Lower leg skin (tissue), 3 donors: ENCODE results near the gene DIS3L2.

Experiments
- POLR2A ChIP-seq, 2 donors: fragments of 450-650 bp; IDR thresholded peaks; one replicate each; pipeline ENCODE4 v1.6.1; 2016 to 2017; ENCODE audit warnings: antibody characterized with exemption in 2 of 2, mild to moderate bottlenecking in 1 of 2, moderate library complexity in 1 of 2
- TF ChIP-seq, protein P1 (sequence below), 3 donors: fragments of 450-650 bp; IDR thresholded peaks; one replicate each; pipeline ENCODE4 v1.5.1; 2016; ENCODE audit warnings: antibody characterized with exemption in 3 of 3, mild to moderate bottlenecking in 3 of 3, moderate library complexity in 2 of 3

DNA sequence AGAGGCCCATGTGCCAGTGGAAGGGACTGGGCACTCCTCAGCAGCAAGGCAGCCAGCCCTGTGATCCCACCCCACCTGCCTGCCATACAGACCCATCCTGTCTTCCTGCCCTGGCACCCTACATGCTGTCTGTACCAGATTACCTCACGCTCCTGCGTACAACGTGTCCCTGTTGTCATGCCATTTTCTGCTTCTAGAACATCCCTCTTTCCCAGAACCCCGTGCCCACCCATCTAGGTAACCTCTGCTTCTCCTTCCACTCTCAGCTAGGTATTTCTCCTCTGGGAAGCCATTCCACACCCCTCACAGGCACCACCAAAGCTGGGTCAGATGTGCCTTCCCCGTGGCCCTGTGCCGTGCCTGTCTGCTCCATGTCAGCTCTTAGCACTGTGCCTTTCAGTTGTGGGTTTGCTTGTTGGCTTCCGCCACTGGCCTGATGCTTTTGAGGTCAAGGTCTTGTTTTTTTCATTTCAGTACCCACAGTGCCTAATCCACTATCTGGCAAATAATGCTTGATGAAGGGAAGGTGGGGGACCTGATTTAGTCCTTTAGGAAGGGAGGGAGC is 345.3 kb downstream of the DIS3L2 start:
- TF ChIP-seq, protein P1, sequence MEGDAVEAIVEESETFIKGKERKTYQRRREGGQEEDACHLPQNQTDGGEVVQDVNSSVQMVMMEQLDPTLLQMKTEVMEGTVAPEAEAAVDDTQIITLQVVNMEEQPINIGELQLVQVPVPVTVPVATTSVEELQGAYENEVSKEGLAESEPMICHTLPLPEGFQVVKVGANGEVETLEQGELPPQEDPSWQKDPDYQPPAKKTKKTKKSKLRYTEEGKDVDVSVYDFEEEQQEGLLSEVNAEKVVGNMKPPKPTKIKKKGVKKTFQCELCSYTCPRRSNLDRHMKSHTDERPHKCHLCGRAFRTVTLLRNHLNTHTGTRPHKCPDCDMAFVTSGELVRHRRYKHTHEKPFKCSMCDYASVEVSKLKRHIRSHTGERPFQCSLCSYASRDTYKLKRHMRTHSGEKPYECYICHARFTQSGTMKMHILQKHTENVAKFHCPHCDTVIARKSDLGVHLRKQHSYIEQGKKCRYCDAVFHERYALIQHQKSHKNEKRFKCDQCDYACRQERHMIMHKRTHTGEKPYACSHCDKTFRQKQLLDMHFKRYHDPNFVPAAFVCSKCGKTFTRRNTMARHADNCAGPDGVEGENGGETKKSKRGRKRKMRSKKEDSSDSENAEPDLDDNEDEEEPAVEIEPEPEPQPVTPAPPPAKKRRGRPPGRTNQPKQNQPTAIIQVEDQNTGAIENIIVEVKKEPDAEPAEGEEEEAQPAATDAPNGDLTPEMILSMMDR (IDR thresholded peaks at IDR 0.05): no peak
- no peak for TF ChIP-seq POLR2A (IDR thresholded peaks at IDR 0.05)
